PC-9 (cell line): Measurements from ENCODE around the gene MATK. TPM values are rescaled to one million over a fixed set of nuclear protein-coding genes. Genes with fewer than 3 reads are reported as not detected.

ENCODE experiments used
- BruUV-seq: library from RNA; stranded (reverse); fragments of 400-500 nt; replicated peaks from 2 replicates; lab custom pipeline; 2021; lab: Mats Ljungman, UMichigan
- CTCF ChIA-PET: fragments of 300-600 bp; sonication (Branson Sonifier 250); formaldehyde crosslinking; loops from one replicate; lab custom pipeline; 2022; ENCODE audit warnings: antibody characterized with exemption; lab: Charles Lee
- POLR2A ChIA-PET: fragments of 300-600 bp; sonication (Branson Sonifier 250); formaldehyde crosslinking; loops from one replicate; lab custom pipeline; 2022; ENCODE audit warnings: antibody characterized with exemption; ENCODE audit not compliant: unreplicated experiment; lab: Charles Lee
- DNase-seq, 2 experiments: peaks; one replicate each; pipeline versions ENCODE4 v3.0.0 to v3.0.0-alpha.2; 2015 to 2022; ENCODE audit warnings: mixed read lengths in 1 of 2
- H2AFZ ChIP-seq: fragments of 200-600 bp; sonication (generic); 2 replicates; pipeline ENCODE4 v1.8.1; 2017; ENCODE audit warnings: antibody characterized with exemption
- H3F3A ChIP-seq: fragments of 200-600 bp; sonication (generic); 2 replicates; pipeline ENCODE4 v1.8.1; 2017; ENCODE audit warnings: antibody characterized with exemption, mild to moderate bottlenecking, low read depth; ENCODE audit not compliant: insufficient read depth
- H3K27ac ChIP-seq: fragments of 200-600 bp; sonication (generic); 2 replicates; pipeline ENCODE4 v1.6.1; 2016; ENCODE audit warnings: mixed run types
- H3K27me3 ChIP-seq: fragments of 200-600 bp; sonication (generic); 2 replicates; pipeline ENCODE4 v1.6.1; 2016; ENCODE audit warnings: low read depth, mixed run types; ENCODE audit not compliant: insufficient read depth
- H3K36me3 ChIP-seq: fragments of 200-600 bp; sonication (generic); 2 replicates; pipeline ENCODE4 v1.6.1; 2016; ENCODE audit warnings: low read depth, mixed run types
- H3K4me1 ChIP-seq: fragments of 200-600 bp; sonication (generic); replicated peaks from 2 replicates; pipeline ENCODE4 v1.6.1; 2016; ENCODE audit warnings: mixed run types; ENCODE audit not compliant: insufficient read depth
- H3K4me2 ChIP-seq: fragments of 200-600 bp; sonication (generic); 2 replicates; pipeline ENCODE4 v1.6.1; 2017; ENCODE audit warnings: mixed run types
- H3K4me3 ChIP-seq: fragments of 200-600 bp; sonication (generic); 2 replicates; pipeline ENCODE4 v1.6.1; 2016; ENCODE audit warnings: mixed run types
- H3K79me2 ChIP-seq: fragments of 200-600 bp; sonication (generic); 2 replicates; pipeline ENCODE4 v1.6.1; 2017; ENCODE audit warnings: low read depth, mixed run types
- H3K9me2 ChIP-seq: fragments of 200-600 bp; sonication (generic); 2 replicates; pipeline ENCODE4 v1.8.1; 2017; ENCODE audit warnings: mild to moderate bottlenecking; ENCODE audit not compliant: insufficient read depth
- H3K9me3 ChIP-seq: fragments of 200-600 bp; sonication (generic); 2 replicates; pipeline ENCODE4 v1.8.1; 2016; ENCODE audit warnings: low read depth; ENCODE audit not compliant: insufficient read depth
- H4K20me1 ChIP-seq: fragments of 200-600 bp; sonication (generic); 2 replicates; pipeline ENCODE4 v1.8.1; 2017; ENCODE audit not compliant: insufficient read depth
- EZH2 ChIP-seq: fragments of 200-600 bp; sonication (generic); IDR thresholded peaks from 2 replicates; pipeline ENCODE4 v1.8.0; 2017; ENCODE audit warnings: antibody characterized with exemption, low read depth
- intact Hi-C: fragments of 100-400 bp; cut with micrococcal nuclease; formaldehyde crosslinking; loops from one replicate; pipeline ENCODE4 v1.10.0; 2022; ENCODE audit not compliant: unreplicated experiment
- total RNA-seq: library from RNA; stranded (reverse); gene quantifications from 2 replicates; pipeline ENCODE4 v1.2.3, GENCODE V29; 2021
- TF ChIP-seq, protein P1 (sequence below): fragments of 200-600 bp; sonication (generic); conservative IDR thresholded peaks from 2 replicates; pipeline ENCODE4 v1.6.1; 2017; ENCODE audit warnings: mixed run types, antibody characterized with exemption, mild to moderate bottlenecking, moderate library complexity

The MATK gene
- total RNA-seq, 1 experiment from 2014 or later, result not detected

DNA sequence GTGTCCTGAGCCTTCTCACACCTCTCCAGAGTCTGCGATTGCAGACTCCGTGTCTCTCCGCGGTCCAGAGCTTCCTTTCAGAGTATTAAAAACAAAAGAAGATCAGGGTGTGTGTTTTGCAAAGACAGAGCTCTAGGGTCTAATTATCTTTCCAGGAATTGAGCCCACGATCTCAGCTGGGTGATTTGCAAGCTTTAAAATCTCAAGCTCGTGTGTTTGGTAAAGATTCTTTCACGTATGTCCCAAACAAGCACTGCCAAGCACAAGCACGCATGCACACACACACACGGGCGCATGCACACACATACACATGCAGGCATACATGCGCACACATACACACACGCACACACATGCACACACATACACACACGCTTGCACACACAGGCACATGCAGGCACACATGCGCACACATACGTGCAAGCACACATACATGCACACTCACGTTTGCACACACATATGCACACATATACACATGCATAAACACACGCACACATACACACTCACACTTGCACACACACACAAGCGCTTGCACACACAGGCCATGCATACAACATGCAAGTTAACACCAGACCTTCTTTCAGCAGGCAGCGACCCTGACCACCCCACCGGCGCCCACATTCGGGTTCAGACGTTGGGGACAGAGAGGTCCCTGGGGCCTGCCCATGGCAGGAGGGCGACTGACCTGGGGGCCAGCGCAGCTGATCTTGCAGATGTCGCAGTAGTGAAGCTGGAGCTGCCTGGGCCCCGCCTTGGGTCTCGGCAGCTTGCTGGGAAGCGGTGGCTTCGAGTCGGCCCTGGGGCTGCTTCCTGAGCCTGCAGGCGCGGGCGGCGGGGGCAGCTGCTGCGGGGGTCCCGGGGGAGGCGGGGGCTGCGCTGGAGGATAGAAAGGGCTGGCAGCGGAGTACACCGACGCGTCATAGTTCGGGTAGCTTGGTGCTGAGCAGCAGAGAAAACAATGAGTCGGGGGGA is 44.7 kb upstream of the MATK start:
- DNase-seq, result no peak
- CTCF ChIA-PET, result no interaction called here
- no peaks in the 10 kb centered on the region for H4K20me1 ChIP-seq

DNA sequence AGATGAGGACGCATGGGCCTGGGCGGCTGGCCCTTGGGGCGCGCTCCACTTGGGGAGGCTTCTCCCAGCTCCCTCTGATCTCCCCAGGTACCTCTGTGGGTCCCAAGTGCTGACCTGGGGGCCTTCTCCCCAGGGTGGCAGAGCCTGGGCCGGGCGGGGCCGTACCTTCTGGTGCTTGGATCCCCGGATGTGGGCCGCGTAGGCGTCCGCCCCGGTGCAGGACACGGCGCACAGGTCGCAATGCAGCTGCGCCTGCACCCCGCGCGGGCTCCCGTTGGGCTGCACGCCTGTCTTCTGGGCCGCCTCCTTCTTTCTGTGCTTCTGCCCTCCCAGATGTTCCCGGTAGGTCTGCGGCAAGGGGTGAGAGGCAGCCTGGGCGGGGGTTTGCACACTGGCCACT is 41.1 kb upstream of the MATK start:
- BruUV-seq, result no TSS peak
- intact Hi-C loops, result no loop called here

More for the DNA sequence above, 44.7 kb upstream of the MATK start:
- Histone ChIP-seq H3K79me2 (no peaks in the 10 kb centered on the region), H3K4me1 (peaks cover 8% of the 10 kb centered on the region), H3K9me3 (no peaks in the 10 kb centered on the region), H3K4me3 (no peak overlapping the region), H3K27me3 (no peaks in the 10 kb centered on the region), H3K27ac (no peak overlapping the region), H3K4me2 (no peak overlapping the region), H3K36me3 (no peaks in the 10 kb centered on the region), H3K9me2 (no peaks in the 10 kb centered on the region), H3F3A (peaks cover 4% of the 10 kb centered on the region; the same call in 1 of the 2 replicates), H2AFZ (no peak overlapping the region)
- POLR2A ChIA-PET, result no interaction called here
- no TSS peak for BruUV-seq
- intact Hi-C loops, result no loop called here
- TF ChIP-seq, protein P1, sequence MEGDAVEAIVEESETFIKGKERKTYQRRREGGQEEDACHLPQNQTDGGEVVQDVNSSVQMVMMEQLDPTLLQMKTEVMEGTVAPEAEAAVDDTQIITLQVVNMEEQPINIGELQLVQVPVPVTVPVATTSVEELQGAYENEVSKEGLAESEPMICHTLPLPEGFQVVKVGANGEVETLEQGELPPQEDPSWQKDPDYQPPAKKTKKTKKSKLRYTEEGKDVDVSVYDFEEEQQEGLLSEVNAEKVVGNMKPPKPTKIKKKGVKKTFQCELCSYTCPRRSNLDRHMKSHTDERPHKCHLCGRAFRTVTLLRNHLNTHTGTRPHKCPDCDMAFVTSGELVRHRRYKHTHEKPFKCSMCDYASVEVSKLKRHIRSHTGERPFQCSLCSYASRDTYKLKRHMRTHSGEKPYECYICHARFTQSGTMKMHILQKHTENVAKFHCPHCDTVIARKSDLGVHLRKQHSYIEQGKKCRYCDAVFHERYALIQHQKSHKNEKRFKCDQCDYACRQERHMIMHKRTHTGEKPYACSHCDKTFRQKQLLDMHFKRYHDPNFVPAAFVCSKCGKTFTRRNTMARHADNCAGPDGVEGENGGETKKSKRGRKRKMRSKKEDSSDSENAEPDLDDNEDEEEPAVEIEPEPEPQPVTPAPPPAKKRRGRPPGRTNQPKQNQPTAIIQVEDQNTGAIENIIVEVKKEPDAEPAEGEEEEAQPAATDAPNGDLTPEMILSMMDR, result no peak
- no peak for TF ChIP-seq EZH2

DNA sequence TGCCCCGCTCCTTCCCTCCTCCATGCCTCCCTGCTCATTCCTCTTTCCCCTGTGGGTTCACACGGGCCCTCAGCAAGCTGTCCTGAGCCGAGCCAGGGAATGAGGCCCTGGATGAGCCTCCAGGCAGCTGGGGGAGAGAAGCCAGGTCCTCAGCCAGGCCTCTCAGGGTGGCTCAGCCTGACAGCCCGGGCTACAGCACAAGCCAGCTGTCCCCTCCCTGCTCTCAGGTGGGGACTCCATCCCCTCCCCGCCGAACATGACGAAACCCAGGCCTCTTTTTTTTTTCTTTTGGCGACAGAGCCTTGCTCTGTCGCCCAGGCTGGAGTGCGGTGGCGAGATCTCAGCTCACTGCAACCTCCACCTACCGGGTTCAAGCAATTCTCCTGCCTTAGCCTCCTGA is 40.0 kb upstream of the MATK start:
- Histone ChIP-seq H3F3A (peaks cover 4% of the 10 kb centered on the region; the same call in 1 of the 2 replicates), H3K27me3 (peaks cover 9% of the 10 kb centered on the region; the same call in 1 of the 2 replicates), H3K4me1 (peaks cover 8% of the 10 kb centered on the region), H2AFZ (no peak overlapping the region), H3K9me3 (no peaks in the 10 kb centered on the region), H3K4me2 (no peak overlapping the region), H3K9me2 (no peaks in the 10 kb centered on the region), H3K27ac (no peak overlapping the region), H4K20me1 (no peaks in the 10 kb centered on the region), H3K36me3 (no peaks in the 10 kb centered on the region), H3K4me3 (no peak overlapping the region), H3K79me2 (no peaks in the 10 kb centered on the region)
- intact Hi-C loops, result no loop called here
- no peak for DNase-seq
- BruUV-seq, result no TSS peak
- POLR2A ChIA-PET, result no interaction called here
- no peak for TF ChIP-seq EZH2
- TF ChIP-seq, protein P1, result no peak
- CTCF ChIA-PET, result no interaction called here

More for the DNA sequence above, 41.1 kb upstream of the MATK start:
- CTCF ChIA-PET, result no interaction called here
- H2AFZ ChIP-seq, result no peak overlapping the region
- H3K4me1 ChIP-seq, result peaks cover 8% of the 10 kb centered on the region
- H4K20me1 ChIP-seq, result no peaks in the 10 kb centered on the region
- TF ChIP-seq, protein P1, result no peak
- no peak for TF ChIP-seq EZH2
- H3K36me3 ChIP-seq, result no peaks in the 10 kb centered on the region
- DNase-seq, result no peak
- H3K27ac ChIP-seq, result no peak overlapping the region
- no peak overlapping the region for H3K4me2 ChIP-seq
- H3K4me3 ChIP-seq, result no peak overlapping the region
- H3K27me3 ChIP-seq, result no peaks in the 10 kb centered on the region
- peaks cover 4% of the 10 kb centered on the region; the same call in 1 of the 2 replicates for H3F3A ChIP-seq
- no peaks in the 10 kb centered on the region for H3K79me2 ChIP-seq
- no peaks in the 10 kb centered on the region for H3K9me2 ChIP-seq
- H3K9me3 ChIP-seq, result no peaks in the 10 kb centered on the region
- POLR2A ChIA-PET, result no interaction called here
